ENCODE results near the gene CSNK2A2. TPM values are rescaled to one million over a fixed set of nuclear protein-coding genes. Genes with fewer than 3 reads are reported as not detected.

CSNK2A2 gene
- total and polyA plus RNA-seq, 2 donors (not counting 3 experiments of a cell fraction or from before 2014, with no cell fraction given) = 43.3 to 125 TPM

DNA sequence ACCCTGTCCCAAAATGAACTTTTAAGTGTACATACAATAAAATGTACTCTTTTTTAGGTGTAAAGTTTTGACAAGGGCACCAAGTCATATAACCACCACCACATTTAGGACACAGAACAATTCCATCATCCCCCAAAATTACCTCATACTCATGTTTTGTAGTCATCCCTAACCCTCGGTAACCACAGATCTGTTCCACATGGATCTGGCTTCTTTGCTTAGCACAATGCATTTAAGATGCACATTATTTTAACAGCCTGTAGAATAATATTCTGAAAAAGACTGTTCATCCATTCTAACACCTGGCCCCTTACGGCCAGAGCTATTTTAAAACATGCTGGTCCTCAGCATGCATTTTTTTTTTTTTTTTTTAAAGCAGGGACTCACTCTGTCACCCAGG lies 43.6 kb downstream of the CSNK2A2 start:
- no peaks in the 10 kb centered on the region for H3K27me3 ChIP-seq (ENCODE audit: control insufficient read depth in 2 of 2, insufficient read depth in 2 of 2, low read length in 2 of 2)
- peaks cover 0 to under 1% of the 10 kb centered on the region in 2 experiments for H3K36me3 ChIP-seq (ENCODE audit: control insufficient read depth in 2 of 2, extremely low read depth in 1 of 2, insufficient read depth in 2 of 2, low read length in 2 of 2)
- H3K9me3 ChIP-seq (replicated peaks; ENCODE audit: control insufficient read depth, insufficient read depth, low read length) = no peaks in the 10 kb centered on the region
- BruUV-seq (replicated peaks) = no TSS peak
- no peaks in the 10 kb centered on the region for H3K9me1 ChIP-seq (replicated peaks; ENCODE audit: control insufficient read depth, extremely low read depth, insufficient read depth, low read length)
- H3K4me2 ChIP-seq (ENCODE audit: insufficient read depth, low read length) = no peak overlapping the region
- no peaks in the 10 kb centered on the region for H3K4me1 ChIP-seq (ENCODE audit: control insufficient read depth, extremely low read depth, insufficient read depth, low read length)
- intact Hi-C loops (cut with micrococcal nuclease) (no loop called here), dilution Hi-C loops (cut with MboI; ENCODE audit: extremely low pct_ligation_motif_present, low sequenced_read_pairs) (no loop called here)
- ChIA-PET POLR2A (no interaction called here), CTCF (interaction anchor here (0.6 kb wide), 1 partner anchor 225 kb away, joined by 3 read pairs; no protein-coding TSS in a partner anchor)
- H3K79me2 ChIP-seq (ENCODE audit: control insufficient read depth, insufficient read depth, low read length) = no peaks in the 10 kb centered on the region
- H3K4me3 ChIP-seq (replicated peaks in 1 of 3; ENCODE audit: insufficient read depth in 1 of 3, low read depth in 1 of 3, low read length in 3 of 3) = no peak overlapping the region
- no peak for TF ChIP-seq MAX (IDR thresholded peaks at IDR 0.05; ENCODE audit: insufficient read depth, insufficient read length)
- TF ChIP-seq FOS (IDR thresholded peaks at IDR 0.05; ENCODE audit: borderline replicate concordance, insufficient read depth, low read length) = no peak
- TF ChIP-seq EZH2 (IDR thresholded peaks at IDR 0.05; ENCODE audit: borderline replicate concordance, low read depth, low read length, severe bottlenecking) = no peak
- TF ChIP-seq JUN (IDR thresholded peaks at IDR 0.05; ENCODE audit: borderline replicate concordance, insufficient read depth, insufficient read length, low read depth) = no peak
- no peak for TF ChIP-seq POLR2AphosphoS5 (IDR thresholded peaks at IDR 0.05; ENCODE audit: insufficient read depth, low read depth, low read length)
- TF ChIP-seq MYC (IDR thresholded peaks at IDR 0.05; ENCODE audit: low read depth, low read length) = no peak
- no peak for TF ChIP-seq GATA2 (IDR thresholded peaks at IDR 0.05; ENCODE audit: insufficient read depth, insufficient read length, low read depth, low read length)
- no peak for TF ChIP-seq POLR2A (IDR thresholded peaks at IDR 0.05; ENCODE audit: low read depth, low read length)
- TF ChIP-seq, protein P1, sequence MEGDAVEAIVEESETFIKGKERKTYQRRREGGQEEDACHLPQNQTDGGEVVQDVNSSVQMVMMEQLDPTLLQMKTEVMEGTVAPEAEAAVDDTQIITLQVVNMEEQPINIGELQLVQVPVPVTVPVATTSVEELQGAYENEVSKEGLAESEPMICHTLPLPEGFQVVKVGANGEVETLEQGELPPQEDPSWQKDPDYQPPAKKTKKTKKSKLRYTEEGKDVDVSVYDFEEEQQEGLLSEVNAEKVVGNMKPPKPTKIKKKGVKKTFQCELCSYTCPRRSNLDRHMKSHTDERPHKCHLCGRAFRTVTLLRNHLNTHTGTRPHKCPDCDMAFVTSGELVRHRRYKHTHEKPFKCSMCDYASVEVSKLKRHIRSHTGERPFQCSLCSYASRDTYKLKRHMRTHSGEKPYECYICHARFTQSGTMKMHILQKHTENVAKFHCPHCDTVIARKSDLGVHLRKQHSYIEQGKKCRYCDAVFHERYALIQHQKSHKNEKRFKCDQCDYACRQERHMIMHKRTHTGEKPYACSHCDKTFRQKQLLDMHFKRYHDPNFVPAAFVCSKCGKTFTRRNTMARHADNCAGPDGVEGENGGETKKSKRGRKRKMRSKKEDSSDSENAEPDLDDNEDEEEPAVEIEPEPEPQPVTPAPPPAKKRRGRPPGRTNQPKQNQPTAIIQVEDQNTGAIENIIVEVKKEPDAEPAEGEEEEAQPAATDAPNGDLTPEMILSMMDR (IDR thresholded peaks at IDR 0.05; ENCODE audit: extremely low read depth in 1 of 2, insufficient read depth in 1 of 2, low read depth in 1 of 2, low read length in 2 of 2) = no peak
- H4K20me1 ChIP-seq (replicated peaks; ENCODE audit: control insufficient read depth, extremely low read depth, insufficient read depth, low read length) = no peaks in the 10 kb centered on the region
- no peak overlapping the region for H2AFZ ChIP-seq (ENCODE audit: low read depth, low read length)
- FAIRE-seq (no peak), DNase-seq (ENCODE audit: low read depth, low spot score) (no peak)
- no peak overlapping the region for H3K27ac ChIP-seq (ENCODE audit: insufficient read depth, low read depth, low read length)
- H3K9ac ChIP-seq (replicated peaks; ENCODE audit: extremely low read depth, insufficient read depth, low read length) = no peak overlapping the region

Data from endothelial cell of umbilical vein (primary cell).